Stimulated activated CD8-positive, alpha-beta memory T cell treated with anti-CD3 and anti-CD28 coated beads, Interleukin-4, amount 100 ng/mL, for 48 hours (primary cell): ENCODE measurements around the gene MCU.
"Not testable (repeated sequence)": the region's sequence is repeated elsewhere in the genome, so short reads cannot be mapped to it uniquely, and the experiment has no call there.

Source experiments
- DNase-seq: peaks from one replicate; pipeline ENCODE4 v3.0.0-alpha.2; 2020

Gene MCU

GRCh38 chr10:72691863-72692743 is at the start of gene MCU:
Gene MCU (plus strand): TSS chr10:72692143. CDS start chr10:72692152, 9 bp downstream.
- peak; percentile 93 for DNase-seq

- no peak for DNase-seq
Measured at GRCh38 chr10:72642318-72642717, 49.6 kb upstream of the MCU start.

- no peak for DNase-seq
Measured at GRCh38 chr10:72645263-72645858, 46.6 kb upstream of the MCU start.

GRCh38 chr10:72646971-72647370 is 45.0 kb upstream of the MCU start:
- DNase-seq, result not testable (repeated sequence)

- DNase-seq, result no peak
Measured at GRCh38 chr10:72648301-72648700, 43.6 kb upstream of the MCU start.

GRCh38 chr10:72649291-72649690 is 42.7 kb upstream of the MCU start:
- no peak for DNase-seq

- no peak for DNase-seq
Measured at GRCh38 chr10:72653383-72654096, 38.4 kb upstream of the MCU start.

- no peak for DNase-seq
Measured at GRCh38 chr10:72654720-72655119, 37.2 kb upstream of the MCU start.

GRCh38 chr10:72658696-72659400 is 33.1 kb upstream of the MCU start:
- DNase-seq, result no peak

- no peak for DNase-seq
Measured at GRCh38 chr10:72659694-72660093, 32.2 kb upstream of the MCU start.

- DNase-seq, result no peak
Measured at GRCh38 chr10:72660220-72660619, 31.7 kb upstream of the MCU start.

GRCh38 chr10:72661431-72661830 is 30.5 kb upstream of the MCU start:
- DNase-seq, result no peak

GRCh38 chr10:72663971-72664370 is 28.0 kb upstream of the MCU start:
- no peak for DNase-seq

GRCh38 chr10:72665925-72666324 is 26.0 kb upstream of the MCU start:
- no peak for DNase-seq

- no peak for DNase-seq
Measured at GRCh38 chr10:72667207-72667864, 24.6 kb upstream of the MCU start.

GRCh38 chr10:72673280-72673679 is 18.7 kb upstream of the MCU start:
- no peak for DNase-seq

GRCh38 chr10:72674174-72674573 is 17.8 kb upstream of the MCU start:
- DNase-seq, result not testable (repeated sequence)

GRCh38 chr10:72679838-72680241 is 12.1 kb upstream of the MCU start:
- no peak for DNase-seq

GRCh38 chr10:72682638-72683037 is 9.3 kb upstream of the MCU start:
- no peak for DNase-seq

GRCh38 chr10:72685264-72685921 is 6.5 kb upstream of the MCU start:
- DNase-seq, result no peak

GRCh38 chr10:72686430-72686829 is 5.5 kb upstream of the MCU start:
- not testable (repeated sequence) for DNase-seq

- no peak for DNase-seq
Measured at GRCh38 chr10:72687035-72687434, 4.9 kb upstream of the MCU start.
